ENCODE measurements around the gene COX8C. TPM values are rescaled to one million over a fixed set of nuclear protein-coding genes. Genes with fewer than 3 reads are reported as not detected.

Gene COX8C
- total RNA-seq, 1 donor, result not detected

DNA sequence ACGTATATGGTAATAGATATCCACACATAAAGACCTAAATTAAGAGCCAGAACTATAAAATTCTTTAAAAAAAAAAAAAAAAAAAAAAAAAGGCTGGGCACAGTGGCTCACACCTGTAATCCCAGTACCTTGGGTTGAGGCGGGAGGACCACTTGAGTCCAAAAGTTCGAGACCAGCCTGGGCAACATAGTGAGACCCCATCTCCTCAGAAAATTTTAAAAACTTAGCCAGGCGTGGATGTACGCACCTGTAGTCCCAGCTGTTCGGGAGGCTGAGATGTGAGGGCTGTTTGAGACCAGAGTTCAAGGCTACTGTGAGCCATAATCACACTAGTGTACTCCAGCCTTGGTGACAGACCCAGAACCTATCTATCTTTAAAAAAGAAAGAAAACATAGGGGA lies 18.4 kb upstream of the COX8C start:
- no peak overlapping the region for H3K27ac ChIP-seq (ENCODE audit: low read depth, low read length)
- peaks cover 92% of the 10 kb centered on the region for H3K79me2 ChIP-seq (ENCODE audit: insufficient read depth, low read length)
- DNase-seq (ENCODE audit: insufficient read length, low spot score, missing footprints), result no peak
- H2AFZ ChIP-seq (ENCODE audit: low read length), result no peak overlapping the region
- H3K4me2 ChIP-seq (ENCODE audit: insufficient read depth, low read length), result no peak overlapping the region
- H4K20me1 ChIP-seq (ENCODE audit: insufficient read depth, low read length), result peaks cover 46% of the 10 kb centered on the region
- no peaks in the 10 kb centered on the region for H3K36me3 ChIP-seq (ENCODE audit: insufficient read depth, low read length)
- H3K9me3 ChIP-seq (ENCODE audit: low read depth, low read length), result no peaks in the 10 kb centered on the region
- H3K4me3 ChIP-seq (ENCODE audit: insufficient read depth, low read length), result no peak overlapping the region
- peaks cover 1% of the 10 kb centered on the region for H3K4me1 ChIP-seq (ENCODE audit: insufficient read depth, low read length)
- TF ChIP-seq, protein P1, sequence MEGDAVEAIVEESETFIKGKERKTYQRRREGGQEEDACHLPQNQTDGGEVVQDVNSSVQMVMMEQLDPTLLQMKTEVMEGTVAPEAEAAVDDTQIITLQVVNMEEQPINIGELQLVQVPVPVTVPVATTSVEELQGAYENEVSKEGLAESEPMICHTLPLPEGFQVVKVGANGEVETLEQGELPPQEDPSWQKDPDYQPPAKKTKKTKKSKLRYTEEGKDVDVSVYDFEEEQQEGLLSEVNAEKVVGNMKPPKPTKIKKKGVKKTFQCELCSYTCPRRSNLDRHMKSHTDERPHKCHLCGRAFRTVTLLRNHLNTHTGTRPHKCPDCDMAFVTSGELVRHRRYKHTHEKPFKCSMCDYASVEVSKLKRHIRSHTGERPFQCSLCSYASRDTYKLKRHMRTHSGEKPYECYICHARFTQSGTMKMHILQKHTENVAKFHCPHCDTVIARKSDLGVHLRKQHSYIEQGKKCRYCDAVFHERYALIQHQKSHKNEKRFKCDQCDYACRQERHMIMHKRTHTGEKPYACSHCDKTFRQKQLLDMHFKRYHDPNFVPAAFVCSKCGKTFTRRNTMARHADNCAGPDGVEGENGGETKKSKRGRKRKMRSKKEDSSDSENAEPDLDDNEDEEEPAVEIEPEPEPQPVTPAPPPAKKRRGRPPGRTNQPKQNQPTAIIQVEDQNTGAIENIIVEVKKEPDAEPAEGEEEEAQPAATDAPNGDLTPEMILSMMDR (IDR thresholded peaks at IDR 0.05; ENCODE audit: extremely low read depth, low read depth, low read length), result no peak
- no peaks in the 10 kb centered on the region for H3K27me3 ChIP-seq (ENCODE audit: insufficient read depth, low read length)

DNA sequence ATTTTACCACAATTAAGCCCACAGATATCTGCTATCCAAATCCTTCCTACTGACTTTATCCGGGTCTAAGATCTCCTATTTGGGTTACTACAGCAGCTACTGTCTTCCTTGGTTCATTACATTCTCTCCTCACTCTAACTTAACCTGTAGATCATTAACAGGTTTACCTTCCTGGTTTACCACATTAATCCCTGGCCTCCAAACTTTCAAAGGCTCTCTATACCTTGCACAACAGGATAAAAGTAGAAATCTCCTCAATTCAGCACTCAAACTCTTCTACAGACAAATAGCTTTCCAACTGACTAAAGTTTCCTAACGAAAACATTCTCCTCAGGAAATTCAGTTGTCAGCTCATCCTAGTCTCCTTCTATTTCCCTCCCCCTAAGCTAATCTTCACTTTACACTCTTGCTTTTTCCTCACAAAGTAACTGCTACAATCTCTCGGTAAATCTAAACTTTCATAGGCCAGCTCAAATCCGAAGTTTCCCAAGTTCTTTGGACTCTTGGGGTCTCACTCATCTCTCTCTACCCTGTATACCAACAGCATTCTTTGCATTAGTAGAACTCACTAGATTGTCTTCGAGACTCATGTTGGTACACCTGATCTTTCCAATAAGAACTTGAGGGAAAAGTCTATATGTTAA lies 16.9 kb upstream of the COX8C start:
- Histone ChIP-seq H3K4me2 (ENCODE audit: insufficient read depth, low read length) (peak overlapping the region; percentile 24), H3K36me3 (ENCODE audit: insufficient read depth, low read length) (no peaks in the 10 kb centered on the region), H4K20me1 (ENCODE audit: insufficient read depth, low read length) (peaks cover 37% of the 10 kb centered on the region), H3K4me1 (ENCODE audit: insufficient read depth, low read length) (peaks cover 9% of the 10 kb centered on the region), H3K4me3 (ENCODE audit: insufficient read depth, low read length) (no peak overlapping the region), H3K27me3 (ENCODE audit: insufficient read depth, low read length) (no peaks in the 10 kb centered on the region), H2AFZ (ENCODE audit: low read length) (no peak overlapping the region), H3K79me2 (ENCODE audit: insufficient read depth, low read length) (peaks cover 78% of the 10 kb centered on the region), H3K27ac (ENCODE audit: low read depth, low read length) (no peak overlapping the region), H3K9me3 (ENCODE audit: low read depth, low read length) (no peaks in the 10 kb centered on the region)
- DNase-seq (ENCODE audit: insufficient read length, low spot score, missing footprints), result no peak
- TF ChIP-seq, protein P1 (IDR thresholded peaks at IDR 0.05; ENCODE audit: extremely low read depth, low read depth, low read length), result no peak

DNA sequence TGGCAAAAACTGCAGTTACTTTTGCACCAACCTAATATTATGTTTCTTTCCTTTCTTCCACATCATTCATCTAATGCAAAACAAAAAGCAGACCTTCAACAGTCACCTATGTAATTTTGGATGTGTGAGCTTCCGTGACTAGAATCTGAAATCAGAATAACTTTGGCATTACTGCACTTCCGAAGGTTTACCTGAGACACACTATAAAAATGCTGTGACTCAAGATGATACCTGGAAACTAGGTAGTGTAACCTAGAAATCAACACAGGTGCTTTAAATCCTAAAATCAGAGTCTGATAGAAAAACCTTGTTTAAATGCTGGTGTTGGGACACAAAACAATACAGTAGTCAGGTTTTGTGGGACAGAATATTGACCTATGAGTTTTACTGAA lies 16.4 kb upstream of the COX8C start:
- H3K27ac ChIP-seq (ENCODE audit: low read depth, low read length), result no peak overlapping the region
- H3K27me3 ChIP-seq (ENCODE audit: insufficient read depth, low read length), result no peaks in the 10 kb centered on the region
- peaks cover 33% of the 10 kb centered on the region for H4K20me1 ChIP-seq (ENCODE audit: insufficient read depth, low read length)
- H3K36me3 ChIP-seq (ENCODE audit: insufficient read depth, low read length), result no peaks in the 10 kb centered on the region
- no peak overlapping the region for H3K4me2 ChIP-seq (ENCODE audit: insufficient read depth, low read length)
- no peaks in the 10 kb centered on the region for H3K9me3 ChIP-seq (ENCODE audit: low read depth, low read length)
- H3K4me1 ChIP-seq (ENCODE audit: insufficient read depth, low read length), result peaks cover 9% of the 10 kb centered on the region
- DNase-seq (ENCODE audit: insufficient read length, low spot score, missing footprints), result no peak
- peaks cover 73% of the 10 kb centered on the region for H3K79me2 ChIP-seq (ENCODE audit: insufficient read depth, low read length)
- no peak overlapping the region for H3K4me3 ChIP-seq (ENCODE audit: insufficient read depth, low read length)
- TF ChIP-seq, protein P1 (IDR thresholded peaks at IDR 0.05; ENCODE audit: extremely low read depth, low read depth, low read length), result no peak
- no peak overlapping the region for H2AFZ ChIP-seq (ENCODE audit: low read length)

DNA sequence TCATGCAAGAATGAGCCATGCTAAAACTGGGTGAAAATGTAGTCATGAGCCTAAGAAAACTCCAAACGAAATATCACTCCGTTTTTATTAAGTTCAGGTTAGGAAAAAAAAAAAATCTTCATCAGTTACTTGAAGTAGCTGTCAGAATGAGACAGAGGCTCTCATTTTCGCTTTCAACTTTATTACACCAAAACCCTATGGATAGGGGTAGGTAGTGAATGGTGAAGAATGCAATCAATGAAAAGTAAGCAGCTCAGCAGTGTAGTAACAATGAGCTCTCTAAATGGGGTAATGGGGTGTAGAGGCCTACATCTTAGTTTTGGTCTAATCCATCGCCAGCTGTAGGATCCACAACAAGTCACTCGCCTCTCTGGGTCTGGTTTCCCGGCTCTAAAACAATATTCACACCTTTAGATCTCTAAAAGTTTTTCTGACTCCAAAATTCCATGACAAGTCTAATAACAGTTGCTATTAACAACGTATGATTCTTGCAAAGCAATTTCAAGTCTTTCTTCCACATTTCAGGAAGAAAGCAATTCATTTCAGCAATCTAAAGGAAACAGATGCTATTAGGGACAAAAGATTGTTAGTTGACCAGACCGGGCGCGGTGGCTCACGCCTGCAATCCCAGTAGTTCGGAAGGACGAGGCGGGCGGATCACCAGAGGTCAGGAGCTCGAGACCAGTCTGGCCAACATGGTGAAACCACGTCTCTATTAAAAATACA lies 15.8 kb upstream of the COX8C start:
- Histone ChIP-seq H3K4me3 (ENCODE audit: insufficient read depth, low read length) (peak overlapping the region; percentile 80), H4K20me1 (ENCODE audit: insufficient read depth, low read length) (peaks cover 30% of the 10 kb centered on the region), H3K79me2 (ENCODE audit: insufficient read depth, low read length) (peaks cover 67% of the 10 kb centered on the region), H3K27ac (ENCODE audit: low read depth, low read length) (peak overlapping the region; percentile 94), H3K27me3 (ENCODE audit: insufficient read depth, low read length) (no peaks in the 10 kb centered on the region), H3K4me1 (ENCODE audit: insufficient read depth, low read length) (peaks cover 9% of the 10 kb centered on the region), H3K9me3 (ENCODE audit: low read depth, low read length) (no peaks in the 10 kb centered on the region), H3K36me3 (ENCODE audit: insufficient read depth, low read length) (no peaks in the 10 kb centered on the region), H3K4me2 (ENCODE audit: insufficient read depth, low read length) (peak overlapping the region; percentile 97), H2AFZ (ENCODE audit: low read length) (no peak overlapping the region)
- DNase-seq (ENCODE audit: insufficient read length, low spot score, missing footprints), result no peak
- TF ChIP-seq, protein P1 (IDR thresholded peaks at IDR 0.05; ENCODE audit: extremely low read depth, low read depth, low read length), result no peak
